ENCODE results near the gene NKX1-2.

The NKX1-2 gene

DNA sequence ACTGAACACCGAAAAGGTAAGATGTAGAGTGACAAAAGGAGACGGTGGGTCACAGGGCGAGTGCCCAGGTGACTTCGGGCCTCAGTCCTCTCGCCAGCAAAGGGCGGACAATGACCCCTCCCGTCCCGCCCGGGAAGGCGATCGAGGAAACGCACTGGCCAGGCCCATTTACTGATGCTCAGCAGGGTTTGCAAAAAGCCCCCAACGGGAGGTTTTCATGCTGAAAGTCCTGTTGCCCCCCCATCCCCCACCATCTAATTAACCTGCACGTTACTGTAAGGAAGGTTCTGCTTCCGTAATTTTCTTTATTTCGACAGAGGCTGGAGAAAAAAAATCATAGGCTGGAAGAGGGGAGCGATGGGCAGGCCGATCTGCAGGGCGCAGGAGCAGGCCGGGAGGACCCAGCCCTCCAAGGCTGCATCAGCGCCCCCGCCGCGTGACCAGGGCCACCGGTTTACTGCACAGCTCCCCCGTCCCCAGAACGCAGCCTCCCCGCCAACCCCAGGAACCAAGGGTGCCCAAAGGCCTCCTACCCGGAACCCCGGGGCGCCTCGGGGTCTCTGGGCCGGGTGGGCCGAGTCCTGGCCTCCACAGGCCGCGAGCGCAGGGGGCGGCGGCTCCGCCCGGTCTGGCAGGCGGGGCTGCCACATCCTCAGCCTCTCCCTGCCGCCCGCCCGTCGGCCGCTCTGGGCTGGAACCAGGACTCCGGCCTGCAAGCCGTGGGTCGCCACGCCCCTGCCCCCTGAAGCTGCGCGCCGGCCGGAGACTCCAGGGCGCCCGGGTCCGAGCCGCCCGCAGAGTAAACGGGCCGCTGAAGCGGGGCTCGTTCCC, 31.7 kb downstream of the NKX1-2 start (continued):
- TF ChIP-seq, protein P1, sequence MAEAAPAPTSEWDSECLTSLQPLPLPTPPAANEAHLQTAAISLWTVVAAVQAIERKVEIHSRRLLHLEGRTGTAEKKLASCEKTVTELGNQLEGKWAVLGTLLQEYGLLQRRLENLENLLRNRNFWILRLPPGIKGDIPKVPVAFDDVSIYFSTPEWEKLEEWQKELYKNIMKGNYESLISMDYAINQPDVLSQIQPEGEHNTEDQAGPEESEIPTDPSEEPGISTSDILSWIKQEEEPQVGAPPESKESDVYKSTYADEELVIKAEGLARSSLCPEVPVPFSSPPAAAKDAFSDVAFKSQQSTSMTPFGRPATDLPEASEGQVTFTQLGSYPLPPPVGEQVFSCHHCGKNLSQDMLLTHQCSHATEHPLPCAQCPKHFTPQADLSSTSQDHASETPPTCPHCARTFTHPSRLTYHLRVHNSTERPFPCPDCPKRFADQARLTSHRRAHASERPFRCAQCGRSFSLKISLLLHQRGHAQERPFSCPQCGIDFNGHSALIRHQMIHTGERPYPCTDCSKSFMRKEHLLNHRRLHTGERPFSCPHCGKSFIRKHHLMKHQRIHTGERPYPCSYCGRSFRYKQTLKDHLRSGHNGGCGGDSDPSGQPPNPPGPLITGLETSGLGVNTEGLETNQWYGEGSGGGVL (tag by site-specific recombination; IDR thresholded peaks at IDR 0.05): no peak
- TF ChIP-seq ZNF747 (tag by site-specific recombination; IDR thresholded peaks at IDR 0.05) (no peak), ZNF677 (tag by site-specific recombination; IDR thresholded peaks at IDR 0.05) (no peak), SCRT1 (tag by site-specific recombination; IDR thresholded peaks at IDR 0.05; ENCODE audit: borderline replicate concordance) (no peak), ZNF585B (tag by site-specific recombination; IDR thresholded peaks at IDR 0.05) (no peak), GLI2 (tag by site-specific recombination; IDR thresholded peaks at IDR 0.05; ENCODE audit: borderline replicate concordance, low read depth) (no peak), ZNF133 (tag by site-specific recombination; IDR thresholded peaks at IDR 0.05) (no peak), ZSCAN30 (tag by site-specific recombination; IDR thresholded peaks at IDR 0.05) (peak; percentile 17; the same call in 1 of the 2 replicates), ZNF624 (tag by site-specific recombination; IDR thresholded peaks at IDR 0.05) (no peak), MEIS1 (CRISPR knock-in tag; IDR thresholded peaks at IDR 0.05; ENCODE audit: borderline replicate concordance) (no peak), ZNF416 (tag by site-specific recombination; IDR thresholded peaks at IDR 0.05) (no peak), ZNF596 (tag by site-specific recombination; IDR thresholded peaks at IDR 0.05) (no peak), ZNF350 (tag by site-specific recombination; IDR thresholded peaks at IDR 0.05) (no peak), ZNF670 (tag by site-specific recombination; IDR thresholded peaks at IDR 0.05; ENCODE audit: low read depth) (no peak), ZNF529 (tag by site-specific recombination; IDR thresholded peaks at IDR 0.05; ENCODE audit: insufficient replicate concordance) (no peak), ZNF654 (tag by site-specific recombination; IDR thresholded peaks at IDR 0.05; ENCODE audit: low read depth) (no peak), ZNF560 (tag by site-specific recombination; IDR thresholded peaks at IDR 0.05; ENCODE audit: borderline replicate concordance) (no peak), ZNF155 (tag by site-specific recombination; IDR thresholded peaks at IDR 0.05) (no peak), ZNF354C (tag by site-specific recombination; IDR thresholded peaks at IDR 0.05; ENCODE audit: borderline replicate concordance, low read depth) (no peak), ZNF10 (tag by site-specific recombination; IDR thresholded peaks at IDR 0.05) (no peak), KLF16 (tag by site-specific recombination; IDR thresholded peaks at IDR 0.05) (peak; percentile 40; the same call in 1 of the 2 replicates), ZNF768 (tag by site-specific recombination; IDR thresholded peaks at IDR 0.05) (no peak)
- TF ChIP-seq, protein P2, sequence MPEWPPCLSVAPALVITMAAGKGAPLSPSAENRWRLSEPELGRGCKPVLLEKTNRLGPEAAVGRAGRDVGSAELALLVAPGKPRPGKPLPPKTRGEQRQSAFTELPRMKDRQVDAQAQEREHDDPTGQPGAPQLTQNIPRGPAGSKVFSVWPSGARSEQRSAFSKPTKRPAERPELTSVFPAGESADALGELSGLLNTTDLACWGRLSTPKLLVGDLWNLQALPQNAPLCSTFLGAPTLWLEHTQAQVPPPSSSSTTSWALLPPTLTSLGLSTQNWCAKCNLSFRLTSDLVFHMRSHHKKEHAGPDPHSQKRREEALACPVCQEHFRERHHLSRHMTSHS (tag by site-specific recombination; IDR thresholded peaks at IDR 0.05): no peak
- TF ChIP-seq, protein P3, sequence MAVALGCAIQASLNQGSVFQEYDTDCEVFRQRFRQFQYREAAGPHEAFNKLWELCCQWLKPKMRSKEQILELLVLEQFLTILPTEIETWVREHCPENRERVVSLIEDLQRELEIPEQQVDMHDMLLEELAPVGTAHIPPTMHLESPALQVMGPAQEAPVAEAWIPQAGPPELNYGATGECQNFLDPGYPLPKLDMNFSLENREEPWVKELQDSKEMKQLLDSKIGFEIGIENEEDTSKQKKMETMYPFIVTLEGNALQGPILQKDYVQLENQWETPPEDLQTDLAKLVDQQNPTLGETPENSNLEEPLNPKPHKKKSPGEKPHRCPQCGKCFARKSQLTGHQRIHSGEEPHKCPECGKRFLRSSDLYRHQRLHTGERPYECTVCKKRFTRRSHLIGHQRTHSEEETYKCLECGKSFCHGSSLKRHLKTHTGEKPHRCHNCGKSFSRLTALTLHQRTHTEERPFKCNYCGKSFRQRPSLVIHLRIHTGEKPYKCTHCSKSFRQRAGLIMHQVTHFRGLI (tag by site-specific recombination; IDR thresholded peaks at IDR 0.05): no peak
- TF ChIP-seq, protein P4, sequence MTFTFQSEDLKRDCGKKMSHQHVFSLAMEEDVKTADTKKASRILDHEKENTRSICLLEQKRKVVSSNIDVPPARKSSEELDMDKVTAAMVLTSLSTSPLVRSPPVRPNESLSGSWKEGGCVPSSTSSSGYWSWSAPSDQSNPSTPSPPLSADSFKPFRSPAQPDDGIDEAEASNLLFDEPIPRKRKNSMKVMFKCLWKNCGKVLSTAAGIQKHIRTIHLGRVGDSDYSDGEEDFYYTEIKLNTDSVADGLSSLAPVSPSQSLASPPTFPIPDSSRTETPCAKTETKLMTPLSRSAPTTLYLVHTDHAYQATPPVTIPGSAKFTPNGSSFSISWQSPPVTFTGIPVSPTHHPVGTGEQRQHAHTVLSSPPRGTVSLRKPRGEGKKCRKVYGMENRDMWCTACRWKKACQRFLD (tag by site-specific recombination; IDR thresholded peaks at IDR 0.05): no peak
- TF ChIP-seq, protein P5, sequence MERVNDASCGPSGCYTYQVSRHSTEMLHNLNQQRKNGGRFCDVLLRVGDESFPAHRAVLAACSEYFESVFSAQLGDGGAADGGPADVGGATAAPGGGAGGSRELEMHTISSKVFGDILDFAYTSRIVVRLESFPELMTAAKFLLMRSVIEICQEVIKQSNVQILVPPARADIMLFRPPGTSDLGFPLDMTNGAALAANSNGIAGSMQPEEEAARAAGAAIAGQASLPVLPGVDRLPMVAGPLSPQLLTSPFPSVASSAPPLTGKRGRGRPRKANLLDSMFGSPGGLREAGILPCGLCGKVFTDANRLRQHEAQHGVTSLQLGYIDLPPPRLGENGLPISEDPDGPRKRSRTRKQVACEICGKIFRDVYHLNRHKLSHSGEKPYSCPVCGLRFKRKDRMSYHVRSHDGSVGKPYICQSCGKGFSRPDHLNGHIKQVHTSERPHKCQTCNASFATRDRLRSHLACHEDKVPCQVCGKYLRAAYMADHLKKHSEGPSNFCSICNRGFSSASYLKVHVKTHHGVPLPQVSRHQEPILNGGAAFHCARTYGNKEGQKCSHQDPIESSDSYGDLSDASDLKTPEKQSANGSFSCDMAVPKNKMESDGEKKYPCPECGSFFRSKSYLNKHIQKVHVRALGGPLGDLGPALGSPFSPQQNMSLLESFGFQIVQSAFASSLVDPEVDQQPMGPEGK (tag by site-specific recombination; IDR thresholded peaks at IDR 0.05): peak; percentile 56
- TF ChIP-seq, protein P6, sequence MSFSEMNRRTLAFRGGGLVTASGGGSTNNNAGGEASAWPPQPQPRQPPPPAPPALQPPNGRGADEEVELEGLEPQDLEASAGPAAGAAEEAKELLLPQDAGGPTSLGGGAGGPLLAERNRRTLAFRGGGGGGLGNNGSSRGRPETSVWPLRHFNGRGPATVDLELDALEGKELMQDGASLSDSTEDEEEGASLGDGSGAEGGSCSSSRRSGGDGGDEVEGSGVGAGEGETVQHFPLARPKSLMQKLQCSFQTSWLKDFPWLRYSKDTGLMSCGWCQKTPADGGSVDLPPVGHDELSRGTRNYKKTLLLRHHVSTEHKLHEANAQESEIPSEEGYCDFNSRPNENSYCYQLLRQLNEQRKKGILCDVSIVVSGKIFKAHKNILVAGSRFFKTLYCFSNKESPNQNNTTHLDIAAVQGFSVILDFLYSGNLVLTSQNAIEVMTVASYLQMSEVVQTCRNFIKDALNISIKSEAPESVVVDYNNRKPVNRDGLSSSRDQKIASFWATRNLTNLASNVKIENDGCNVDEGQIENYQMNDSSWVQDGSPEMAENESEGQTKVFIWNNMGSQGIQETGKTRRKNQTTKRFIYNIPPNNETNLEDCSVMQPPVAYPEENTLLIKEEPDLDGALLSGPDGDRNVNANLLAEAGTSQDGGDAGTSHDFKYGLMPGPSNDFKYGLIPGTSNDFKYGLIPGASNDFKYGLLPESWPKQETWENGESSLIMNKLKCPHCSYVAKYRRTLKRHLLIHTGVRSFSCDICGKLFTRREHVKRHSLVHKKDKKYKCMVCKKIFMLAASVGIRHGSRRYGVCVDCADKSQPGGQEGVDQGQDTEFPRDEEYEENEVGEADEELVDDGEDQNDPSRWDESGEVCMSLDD (tag by site-specific recombination; IDR thresholded peaks at IDR 0.05): no peak
